GM19397 (cell line): Measurements from ENCODE around the gene CCDC38.

Experiments
- ATAC-seq: cut with Tn5 transposase; IDR thresholded peaks from one replicate; pipeline ENCODE4 v1.9.1; 2021; ENCODE audit warnings: mild to moderate bottlenecking, moderate library complexity; ENCODE audit not compliant: unreplicated experiment

CCDC38 gene

GRCh38 chr12:95837240-95838038 is 105.0 kb downstream of the CCDC38 start:
- no peak for ATAC-seq

DNA sequence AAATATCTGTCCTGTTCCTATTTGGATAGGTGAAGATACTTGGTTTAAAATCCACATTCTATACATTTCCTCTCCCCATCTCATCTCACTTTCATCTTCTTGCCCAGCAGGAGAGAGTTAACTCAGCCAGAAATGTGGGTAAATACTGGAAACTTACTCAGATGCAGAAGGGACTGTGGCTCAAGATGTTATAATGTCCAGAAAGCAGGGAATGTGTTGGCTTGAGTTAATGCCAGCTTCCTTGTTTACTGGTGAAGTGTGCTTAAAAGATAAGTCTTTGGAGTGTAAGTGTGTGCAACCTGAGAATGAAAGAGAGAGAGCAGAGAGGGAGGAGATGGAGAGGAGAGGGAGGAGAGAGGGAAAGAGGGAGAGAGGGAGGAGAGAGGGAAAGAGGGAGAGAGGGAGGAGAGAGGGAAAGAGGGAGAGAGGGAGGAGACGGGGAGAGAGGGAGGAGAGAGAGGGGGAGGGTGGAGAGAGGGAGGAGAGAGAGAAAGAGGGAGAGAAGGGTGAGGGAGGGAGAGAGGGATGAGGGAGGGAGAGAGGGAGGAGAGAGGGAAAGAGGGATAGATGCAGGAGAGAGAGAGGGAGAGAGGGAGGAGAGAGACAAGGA is 105.7 kb downstream of the CCDC38 start:
- no peak for ATAC-seq

GRCh38 chr12:95836185-95836609 is 106.2 kb downstream of the CCDC38 start:
- no peak for ATAC-seq

DNA sequence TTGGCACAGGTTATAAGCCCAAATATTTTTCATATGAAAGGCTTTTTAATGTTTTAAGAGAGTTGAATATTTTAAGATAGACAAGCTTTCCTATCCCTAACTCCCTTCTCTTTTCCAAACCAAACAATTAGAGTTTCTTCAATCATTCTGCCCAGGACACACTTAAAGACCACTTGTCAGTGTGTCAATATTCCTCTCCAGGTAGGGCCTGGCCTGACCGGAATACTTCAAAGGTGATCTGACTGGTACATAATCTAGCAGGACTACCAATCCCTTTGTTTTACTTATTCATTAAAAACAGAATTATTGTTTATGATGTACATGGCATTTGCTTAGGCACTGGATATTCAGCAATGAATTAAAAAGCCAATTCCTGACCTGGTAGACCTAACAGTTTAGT is 107.8 kb downstream of the CCDC38 start:
- no peak for ATAC-seq

- no peak for ATAC-seq
Observed at GRCh38 chr12:95830335-95831089, 111.9 kb downstream of the CCDC38 start.

- ATAC-seq = no peak
Observed at GRCh38 chr12:95829395-95829794, 113.0 kb downstream of the CCDC38 start.

DNA sequence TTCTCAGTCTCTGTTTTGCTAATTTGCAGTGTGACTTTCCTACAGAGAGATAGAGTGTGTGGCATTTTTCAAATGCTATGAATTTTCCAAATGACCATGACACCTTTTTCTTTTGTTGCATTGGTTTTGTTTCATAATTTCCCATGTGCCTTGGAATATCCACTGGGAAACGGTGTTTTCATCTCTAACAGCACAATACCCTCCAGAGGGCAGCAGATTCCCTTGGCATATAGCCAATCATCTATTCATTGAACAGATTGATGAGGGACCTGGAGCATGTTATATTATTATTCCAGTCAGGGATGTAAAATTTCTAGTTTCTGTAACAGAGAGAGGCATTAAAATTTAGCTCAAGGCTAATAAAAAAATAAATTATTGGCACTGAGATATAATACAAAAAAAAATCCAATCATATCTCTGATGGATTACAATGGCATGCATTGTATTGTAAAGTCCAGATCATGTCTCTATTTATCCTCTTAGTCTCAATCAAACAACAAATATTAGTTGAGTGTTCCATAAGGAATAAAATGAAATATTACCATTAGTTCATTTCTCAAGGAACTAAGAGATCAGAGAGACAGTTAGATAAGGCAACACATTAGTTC is 122.2 kb downstream of the CCDC38 start:
- ATAC-seq = no peak
